Upper lobe of left lung (tissue), 6 donors: ENCODE data around the gene ARL3. TPM values are rescaled to one million over a fixed set of nuclear protein-coding genes. Genes with fewer than 3 reads are reported as not detected.

Experiments
- ATAC-seq, 2 donors: fragments of 200-7000 bp; cut with Tn5 transposase; one replicate each; pipeline ENCODE4 v1.9.1; 2022; ENCODE audit warnings: mild to moderate bottlenecking in 2 of 2, moderate library complexity in 2 of 2; ENCODE audit not compliant: low FRiP score in 2 of 2
- DNase-seq, 2 donors: peaks; one replicate each; pipeline ENCODE4 v3.0.0-alpha.2; 2019 to 2020
- H3K27ac ChIP-seq, 4 donors: fragments of 200-600 bp; sonication (generic); one replicate each; pipeline ENCODE4 v1.5.1; 2016 to 2019
- H3K27me3 ChIP-seq, 4 donors: fragments of 200-600 bp; sonication (generic); one replicate each; pipeline ENCODE4 v1.5.1; 2017 to 2019
- H3K36me3 ChIP-seq, 4 donors: fragments of 200-600 bp; sonication (generic); one replicate each; pipeline ENCODE4 v1.5.1; 2016 to 2019
- H3K4me1 ChIP-seq, 4 donors: fragments of 200-600 bp; sonication (generic); one replicate each; pipeline ENCODE4 v1.5.1; 2018 to 2019
- H3K4me3 ChIP-seq, 4 donors: fragments of 200-600 bp; sonication (generic); one replicate each; pipeline ENCODE4 v1.5.1; 2017 to 2019; ENCODE audit warnings: mild to moderate bottlenecking in 2 of 4, moderate library complexity in 1 of 4
- H3K9me3 ChIP-seq, 4 donors: fragments of 200-600 bp; sonication (generic); one replicate each; pipeline ENCODE4 v1.5.1; 2018 to 2019
- CTCF ChIP-seq, 6 experiments: fragments of 450-650 bp in 4 of 6; fragments of 200-600 bp in 2 of 6; sonication (generic) in 2 of 6; IDR thresholded peaks; one replicate each; pipeline ENCODE4 v1.5.1; 2016 to 2019; ENCODE audit warnings: antibody characterized with exemption in 6 of 6
- EP300 ChIP-seq, 4 donors: sonication (generic); formaldehyde crosslinking; IDR thresholded peaks; one replicate each; pipeline ENCODE4 v1.5.1; 2017; ENCODE audit warnings: antibody characterized with exemption in 4 of 4, control low read depth in 2 of 4
- POLR2A ChIP-seq, 4 donors: fragments of 450-650 bp; IDR thresholded peaks; one replicate each; pipeline ENCODE4 v1.5.1; 2016 to 2017; ENCODE audit warnings: antibody characterized with exemption in 4 of 4, mild to moderate bottlenecking in 2 of 4
- POLR2AphosphoS5 ChIP-seq, 2 donors: sonication (generic); formaldehyde crosslinking; IDR thresholded peaks; one replicate each; pipeline ENCODE4 v1.5.1; 2017; ENCODE audit warnings: antibody characterized with exemption in 2 of 2
- WGBS, 2 donors: methylation state at CpG; one replicate each; pipeline ENCODE4 v1.1.5; 2017 to 2018; 5-methylcytosine and 5-hydroxymethylcytosine counted together
- total RNA-seq, 6 donors: library from RNA; depleted of rRNA in 4 of 6; stranded (reverse); fragments of >200 nt in 4 of 6; gene quantifications; one replicate each; pipeline versions ENCODE4 v1.1.0 to v1.2.1, GENCODE V29; 2016 to 2021
- donor health status: DM: no; HTN: no; CAD: no; lungs with moderate emphysema.
- donor health status: DM: no; HTN: yes; CAD: no; lungs with severe emphysema.

Gene ARL3
- total RNA-seq, 6 donors from 2014 or later: 4.6 to 7.9 (median 6.4) TPM

- peak in 2 of 4 donors; percentile 34 to 49 for TF ChIP-seq POLR2A (IDR thresholded peaks at IDR 0.05)
- TF ChIP-seq EP300 (IDR thresholded peaks at IDR 0.05): no peak
- no peak for TF ChIP-seq POLR2AphosphoS5 (IDR thresholded peaks at IDR 0.05)
- no peak for TF ChIP-seq CTCF (IDR thresholded peaks at IDR 0.05)
- H3K36me3 ChIP-seq: no peaks in the 10 kb centered on the region
- ATAC-seq (peak; percentile 25 to 32), DNase-seq (peak; percentile 45 to 89)
- peak within 1 kb of the TSS; percentile 82 to 96 (median 92) for H3K4me3 ChIP-seq
- peak within 1 kb of the TSS; percentile 81 to 92 (median 87) for H3K27ac ChIP-seq
- peaks cover 6 to 27% (median 12%) of the 10 kb centered on the region in 4 donors for H3K4me1 ChIP-seq
- H3K9me3 ChIP-seq: no peaks in the 10 kb centered on the region
- H3K27me3 ChIP-seq: no peaks in the 10 kb centered on the region
- WGBS, 2 donors: 6 to 16% methylated on average over 18 to 41 of the region's 46 CpGs
Measured at GRCh38 chr10:102714621-102715455, 641 bp upstream of the ARL3 start, which contains the start of gene SFXN2. Gene SFXN2, plus strand, starts transcription at chr10:102714636. Its CDS starts 12,001 bp downstream, at chr10:102726637.

- ATAC-seq (peak; percentile 72 to 87), DNase-seq (no peak)
- TF ChIP-seq EP300 (IDR thresholded peaks at IDR 0.05): no peak
- TF ChIP-seq CTCF (IDR thresholded peaks at IDR 0.05): peak in 2 of 6 experiments; percentile 33 to 44
- Histone ChIP-seq H3K27me3 (no peaks in the 10 kb centered on the region), H3K36me3 (no peaks in the 10 kb centered on the region), H3K9me3 (no peaks in the 10 kb centered on the region), H3K27ac (peak overlapping the region; percentile 81 to 92 (median 87)), H3K4me1 (peaks cover 6 to 27% (median 11%) of the 10 kb centered on the region in 4 donors), H3K4me3 (peak overlapping the region; percentile 82 to 96 (median 92))
- 0% methylated on average over 2 to 13 of the region's 13 CpGs for WGBS, 2 donors
Measured at GRCh38 chr10:102713539-102713813, 721 bp downstream of the ARL3 start.

DNA sequence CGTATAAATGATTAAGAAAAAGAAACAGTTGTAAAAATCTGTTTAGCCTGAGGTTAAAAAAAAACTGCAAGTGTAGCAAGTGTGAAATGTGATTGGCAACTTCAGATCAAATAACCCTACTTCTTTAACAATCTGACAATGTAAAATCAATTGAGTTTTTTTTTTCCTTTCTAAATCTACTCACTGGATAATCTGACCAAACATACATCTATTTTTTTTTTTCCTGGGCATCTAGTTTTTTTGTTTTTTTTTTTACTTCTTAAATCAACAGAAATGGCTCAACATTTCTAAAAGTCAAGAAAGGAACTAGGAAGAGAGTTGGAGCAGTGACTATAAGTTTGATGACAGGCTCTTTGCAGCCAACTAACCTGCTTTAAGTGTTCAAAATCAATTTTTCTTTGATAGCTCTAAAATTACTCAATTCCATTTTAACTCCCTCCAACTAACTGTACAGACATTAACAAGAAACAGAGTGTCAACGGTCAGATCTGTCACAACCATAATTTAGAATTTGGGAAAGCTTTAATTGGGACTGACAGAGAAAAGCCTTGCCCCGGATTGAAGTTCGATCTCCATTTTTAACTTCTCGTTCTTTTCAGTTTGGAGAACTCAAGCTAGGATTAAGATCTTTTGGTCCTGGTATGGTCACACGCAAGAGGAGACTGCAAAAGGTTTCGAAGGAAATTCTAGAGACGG, 1.2 kb downstream of the ARL3 start:
- 10 to 11% methylated on average over 8 of the region's 8 CpGs for WGBS, 2 donors
- H3K4me1 ChIP-seq: peaks cover 6 to 23% (median 9%) of the 10 kb centered on the region in 4 donors

DNA sequence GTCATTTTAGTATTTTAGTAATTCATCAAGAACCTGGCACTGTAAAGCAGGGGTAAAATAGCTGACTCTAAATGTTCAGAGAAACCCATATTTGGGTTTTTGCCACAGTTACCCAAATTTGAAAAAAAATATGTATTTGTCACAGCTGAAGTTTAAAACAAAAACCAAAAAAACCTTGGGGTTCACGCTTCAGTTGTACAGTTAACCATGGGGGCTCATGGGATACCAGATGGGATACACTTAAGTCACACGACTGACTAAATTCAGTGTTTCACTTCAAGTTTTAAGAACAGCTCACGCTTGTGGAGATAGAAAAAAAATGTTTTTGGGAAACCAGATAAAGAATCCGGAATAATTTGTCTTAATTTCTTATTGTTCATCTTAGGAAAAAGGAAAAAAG, 2.1 kb downstream of the ARL3 start:
- no peaks in the 10 kb centered on the region for H3K9me3 ChIP-seq
- no peak overlapping the region for H3K4me3 ChIP-seq
- DNase-seq (no peak), ATAC-seq (no peak)
- no peak overlapping the region for H3K27ac ChIP-seq
- TF ChIP-seq POLR2AphosphoS5 (IDR thresholded peaks at IDR 0.05) (no peak), EP300 (IDR thresholded peaks at IDR 0.05) (no peak), POLR2A (IDR thresholded peaks at IDR 0.05) (no peak), CTCF (IDR thresholded peaks at IDR 0.05) (no peak)
- no peaks in the 10 kb centered on the region for H3K27me3 ChIP-seq
- H3K36me3 ChIP-seq: no peaks in the 10 kb centered on the region
- 69 to 85% methylated on average over 4 of the region's 4 CpGs for WGBS, 2 donors
- H3K4me1 ChIP-seq: peaks cover 6 to 17% (median 9%) of the 10 kb centered on the region in 4 donors

More for the DNA sequence above, 1.2 kb downstream of the ARL3 start:
- Histone ChIP-seq H3K36me3 (no peaks in the 10 kb centered on the region), H3K4me3 (peak overlapping the region in 3 of 4 donors; percentile 82 to 96 (median 93)), H3K9me3 (no peaks in the 10 kb centered on the region), H3K27me3 (no peaks in the 10 kb centered on the region), H3K27ac (peak overlapping the region; percentile 81 to 92 (median 87))
- ATAC-seq (no peak), DNase-seq (no peak)
- TF ChIP-seq CTCF (IDR thresholded peaks at IDR 0.05): no peak
- TF ChIP-seq EP300 (IDR thresholded peaks at IDR 0.05): no peak
- TF ChIP-seq POLR2A (IDR thresholded peaks at IDR 0.05): no peak
- no peak for TF ChIP-seq POLR2AphosphoS5 (IDR thresholded peaks at IDR 0.05)
